ENCODE results near the gene SDCCAG8.

DNA sequence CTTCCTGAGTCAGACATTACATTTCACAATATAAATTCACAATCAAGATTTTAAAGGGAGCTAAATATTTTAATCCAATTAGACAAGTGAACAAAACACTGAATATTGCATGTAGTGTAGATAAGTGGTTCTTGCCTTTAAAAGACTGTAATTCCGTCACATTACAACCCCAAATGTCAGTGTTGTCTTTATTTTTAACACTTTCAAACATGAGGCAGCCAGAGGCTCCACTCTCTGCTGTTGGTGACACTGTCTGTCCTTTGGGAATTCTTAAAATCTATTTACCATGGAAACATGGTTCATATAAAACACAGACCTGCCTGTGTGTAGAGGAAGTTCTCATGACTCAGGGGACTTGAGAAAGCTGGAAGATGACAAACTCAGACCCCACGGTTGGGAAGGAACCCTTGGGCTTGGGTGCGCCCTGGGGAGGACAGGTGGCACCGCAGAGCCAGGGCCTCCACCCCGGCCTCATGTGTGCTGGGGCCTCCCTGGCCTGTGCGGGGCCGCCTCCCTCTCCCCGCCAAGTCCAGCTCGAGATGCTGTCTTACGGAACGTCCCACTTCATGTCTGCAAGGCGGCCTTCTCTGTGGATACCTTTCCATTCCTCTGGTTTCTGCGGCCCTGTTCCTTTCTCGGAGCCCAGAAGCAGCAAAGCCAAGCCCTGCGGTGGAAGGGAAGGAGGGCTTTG is 239.0 kb downstream of the SDCCAG8 start:
- TF ChIP-seq POLR2A (IDR thresholded peaks at IDR 0.05; ENCODE audit: low read depth), result no peak
- TF ChIP-seq, protein P1, sequence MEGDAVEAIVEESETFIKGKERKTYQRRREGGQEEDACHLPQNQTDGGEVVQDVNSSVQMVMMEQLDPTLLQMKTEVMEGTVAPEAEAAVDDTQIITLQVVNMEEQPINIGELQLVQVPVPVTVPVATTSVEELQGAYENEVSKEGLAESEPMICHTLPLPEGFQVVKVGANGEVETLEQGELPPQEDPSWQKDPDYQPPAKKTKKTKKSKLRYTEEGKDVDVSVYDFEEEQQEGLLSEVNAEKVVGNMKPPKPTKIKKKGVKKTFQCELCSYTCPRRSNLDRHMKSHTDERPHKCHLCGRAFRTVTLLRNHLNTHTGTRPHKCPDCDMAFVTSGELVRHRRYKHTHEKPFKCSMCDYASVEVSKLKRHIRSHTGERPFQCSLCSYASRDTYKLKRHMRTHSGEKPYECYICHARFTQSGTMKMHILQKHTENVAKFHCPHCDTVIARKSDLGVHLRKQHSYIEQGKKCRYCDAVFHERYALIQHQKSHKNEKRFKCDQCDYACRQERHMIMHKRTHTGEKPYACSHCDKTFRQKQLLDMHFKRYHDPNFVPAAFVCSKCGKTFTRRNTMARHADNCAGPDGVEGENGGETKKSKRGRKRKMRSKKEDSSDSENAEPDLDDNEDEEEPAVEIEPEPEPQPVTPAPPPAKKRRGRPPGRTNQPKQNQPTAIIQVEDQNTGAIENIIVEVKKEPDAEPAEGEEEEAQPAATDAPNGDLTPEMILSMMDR (IDR thresholded peaks at IDR 0.05), result no peak
- TF ChIP-seq EP300 (IDR thresholded peaks at IDR 0.05), result no peak
- TF ChIP-seq POLR2AphosphoS5 (IDR thresholded peaks at IDR 0.05), result no peak

Measured in esophagus muscularis mucosa (tissue), 4 donors.